HG02588 (cell line): Measurements from ENCODE around the gene ILF2.
"Not testable (repeated sequence)": the region's sequence is repeated elsewhere in the genome, so short reads cannot be mapped to it uniquely, and the experiment has no call there.

Experiments used
- ATAC-seq: cut with Tn5 transposase; IDR thresholded peaks from one replicate; pipeline ENCODE4 v1.9.1; 2021; ENCODE audit warnings: mild to moderate bottlenecking, moderate library complexity; ENCODE audit not compliant: unreplicated experiment

ILF2 gene

DNA sequence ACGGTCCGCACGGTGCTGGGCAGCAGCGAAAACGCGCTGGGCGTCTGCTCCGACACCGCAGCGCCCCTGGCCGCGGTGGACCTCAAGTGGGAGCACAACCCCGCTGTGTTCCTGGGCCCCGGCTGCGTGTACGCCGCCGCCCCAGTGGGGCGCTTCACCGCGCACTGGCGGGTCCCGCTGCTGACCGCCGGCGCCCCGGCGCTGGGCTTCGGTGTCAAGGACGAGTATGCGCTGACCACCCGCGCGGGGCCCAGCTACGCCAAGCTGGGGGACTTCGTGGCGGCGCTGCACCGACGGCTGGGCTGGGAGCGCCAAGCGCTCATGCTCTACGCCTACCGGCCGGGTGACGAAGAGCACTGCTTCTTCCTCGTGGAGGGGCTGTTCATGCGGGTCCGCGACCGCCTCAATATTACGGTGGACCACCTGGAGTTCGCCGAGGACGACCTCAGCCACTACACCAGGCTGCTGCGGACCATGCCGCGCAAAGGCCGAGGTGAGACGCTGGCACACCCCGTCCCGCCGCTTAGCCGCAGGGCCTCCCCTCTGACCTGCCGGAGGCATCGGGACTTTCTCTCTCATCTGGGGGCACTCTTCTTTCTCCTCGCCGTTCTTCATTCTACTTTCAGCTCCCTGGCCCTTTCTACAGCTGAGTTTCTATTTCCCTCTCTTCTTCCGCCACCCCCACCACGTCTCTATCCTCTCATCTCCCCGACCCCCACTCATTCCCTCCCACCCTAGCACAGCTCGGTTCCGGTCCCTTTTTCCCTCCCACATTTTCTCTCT is 8.7 kb upstream of the ILF2 start:
- no peak for ATAC-seq

- ATAC-seq, result no peak
Observed at GRCh38 chr1:153678519-153679336, 7.9 kb upstream of the ILF2 start, which contains the start of gene NPR1. Gene NPR1, plus strand, starts transcription at chr1:153678688. Its CDS starts 421 bp downstream, at chr1:153679109.

DNA sequence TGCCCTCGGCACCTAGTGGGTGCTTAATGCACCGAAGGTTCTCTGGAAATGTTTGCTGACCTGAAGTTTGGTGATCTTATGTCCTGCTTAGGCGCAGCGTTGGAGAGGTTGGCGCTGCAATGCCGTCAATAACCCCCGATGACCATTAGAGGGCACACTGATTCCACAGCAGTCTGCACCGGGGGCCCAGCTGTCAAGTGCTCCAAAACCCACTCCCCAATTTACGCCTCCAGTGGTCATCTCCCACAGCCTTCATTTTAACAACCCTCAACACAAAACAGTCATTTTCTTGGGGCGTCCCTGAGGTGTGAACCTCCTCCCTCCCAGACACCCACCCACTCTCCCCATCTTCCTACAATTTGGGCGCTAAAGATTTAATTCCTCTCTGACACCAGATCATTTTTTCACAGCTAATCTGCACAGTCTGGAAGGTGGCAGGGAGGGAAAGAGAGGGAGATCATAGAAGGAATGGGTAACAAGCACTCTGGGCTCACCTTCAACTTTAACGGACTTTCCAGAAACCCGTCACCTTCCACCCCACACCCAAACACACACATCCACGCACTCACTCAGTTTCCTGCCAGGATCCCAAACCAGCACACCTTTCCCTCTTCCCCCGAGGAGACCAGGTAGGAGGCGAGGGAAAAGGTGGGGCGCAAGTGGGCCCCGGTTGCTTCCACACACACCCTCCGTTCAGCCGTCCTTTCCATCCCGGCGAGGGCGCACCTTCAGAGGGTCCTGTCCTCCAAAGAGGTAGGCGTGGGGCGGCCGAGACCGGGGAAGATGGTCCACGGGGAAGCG is 7.1 kb upstream of the ILF2 start:
- no peak for ATAC-seq

GRCh38 chr1:153673511-153673910 is 2.7 kb upstream of the ILF2 start:
- ATAC-seq, result no peak

GRCh38 chr1:153671628-153672353 is 998 bp upstream of the ILF2 start:
- ATAC-seq, result not testable (repeated sequence)

GRCh38 chr1:153670257-153670858 is 435 bp downstream of the ILF2 start:
- ATAC-seq, result peak; percentile 2

GRCh38 chr1:153669606-153670005 is 1.2 kb downstream of the ILF2 start:
- no peak for ATAC-seq

- not testable (repeated sequence) for ATAC-seq
Observed at GRCh38 chr1:153668672-153669071, 2.1 kb downstream of the ILF2 start.

- ATAC-seq, result no peak
Observed at GRCh38 chr1:153667439-153667838, 3.4 kb downstream of the ILF2 start.

DNA sequence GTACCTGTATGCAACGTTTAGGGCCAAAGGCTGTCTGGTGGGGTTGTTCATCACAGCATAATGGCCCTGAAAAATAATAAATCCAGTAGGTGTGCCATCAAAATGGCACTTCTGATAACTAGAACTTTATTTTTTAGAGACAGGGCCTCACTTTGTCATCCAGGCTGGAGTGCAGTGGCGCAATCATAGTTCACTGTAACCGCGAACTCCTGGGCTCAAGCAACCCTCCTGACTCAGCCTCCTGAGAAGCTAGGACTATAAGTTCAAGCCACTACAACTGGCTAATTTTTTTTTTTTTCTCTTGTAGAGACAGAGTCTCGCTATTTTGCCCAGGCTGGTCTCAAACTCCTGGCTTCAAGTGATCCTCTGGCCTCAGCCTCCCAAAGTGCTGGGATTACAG is 7.6 kb downstream of the ILF2 start:
- ATAC-seq, result no peak

GRCh38 chr1:153662269-153662668 is 8.5 kb downstream of the ILF2 start:
- ATAC-seq, result no peak

DNA sequence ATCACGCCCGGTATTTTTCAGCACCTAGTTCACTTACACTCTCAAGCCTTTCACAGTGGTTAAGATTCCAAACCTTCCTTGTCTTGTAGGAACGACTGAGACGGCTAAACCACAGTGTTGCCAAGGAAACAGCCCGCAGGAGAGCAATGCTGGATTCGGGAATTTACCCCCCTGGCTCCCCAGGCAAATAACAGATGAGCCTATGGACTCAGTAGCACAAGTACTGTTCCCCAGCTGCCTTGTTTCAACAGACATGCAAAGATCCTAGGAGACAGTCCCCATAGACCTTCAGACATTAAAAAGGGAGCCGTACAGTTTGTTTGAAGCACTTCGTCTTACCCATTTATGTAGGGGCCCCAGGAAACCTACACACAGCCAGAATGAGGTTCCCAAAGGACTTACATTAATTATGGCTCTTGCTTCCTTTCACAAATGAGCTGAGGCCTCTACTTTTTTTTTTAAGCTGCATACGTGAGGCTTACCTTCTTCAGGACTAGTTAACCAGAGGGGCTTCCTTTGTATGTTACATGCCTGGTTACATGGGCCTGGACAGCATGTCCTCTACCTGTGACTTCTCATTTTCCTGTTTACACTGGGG is 9.6 kb downstream of the ILF2 start:
- no peak for ATAC-seq

DNA sequence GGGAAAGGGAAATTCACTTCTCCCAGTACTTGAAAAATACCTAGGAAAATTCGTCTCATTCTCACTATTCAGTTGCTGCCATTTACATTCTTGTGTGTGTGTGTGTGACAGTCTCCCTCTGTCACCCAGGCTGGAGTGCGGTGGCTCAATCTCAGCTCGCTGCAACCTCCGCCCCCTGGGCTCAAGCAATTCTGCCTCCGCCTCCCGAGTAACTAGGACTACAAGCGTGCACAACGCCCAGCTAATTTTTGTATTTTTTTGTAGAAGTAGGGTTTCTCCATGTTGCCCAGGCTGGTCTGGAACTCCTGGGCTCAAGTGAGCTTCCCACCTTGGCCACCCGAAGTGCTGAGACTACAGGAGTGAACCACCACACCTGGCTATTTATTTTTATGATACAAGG is 11.1 kb downstream of the ILF2 start:
- no peak for ATAC-seq

GRCh38 chr1:153659175-153659534 is 11.6 kb downstream of the ILF2 start:
- ATAC-seq, result no peak

- peak; percentile 88 for ATAC-seq
Observed at GRCh38 chr1:153658400-153659174, 12.2 kb downstream of the ILF2 start, which contains the start of gene SNAPIN. Gene SNAPIN, plus strand, starts transcription at chr1:153658703. Its CDS starts 41 bp downstream, at chr1:153658744.

GRCh38 chr1:153655333-153655732 is 15.5 kb downstream of the ILF2 start:
- ATAC-seq, result no peak

- no peak for ATAC-seq
Observed at GRCh38 chr1:153652805-153653500, 17.8 kb downstream of the ILF2 start.

- ATAC-seq, result no peak
Observed at GRCh38 chr1:153651771-153652170, 19.0 kb downstream of the ILF2 start.
